ENCODE measurements around the gene PHKB.

- TF ChIP-seq CTCF (IDR thresholded peaks at IDR 0.05), result no peak
- no peak for TF ChIP-seq EZH2 (IDR thresholded peaks at IDR 0.05; ENCODE audit: borderline replicate concordance, insufficient read depth, low read depth, low read length, poor library complexity, severe bottlenecking)
Observed at GRCh38 chr16:47571049-47571448, 109.9 kb downstream of the PHKB start.

All from B cell (primary cell).